H9 (cell line): ENCODE data around the gene MYO18B. TPM values are rescaled to one million over a fixed set of nuclear protein-coding genes. Genes with fewer than 3 reads are reported as not detected.

Experiments
- DNase-seq: peaks from one replicate; pipeline ENCODE4 v3.0.0-alpha.2; 2017
- H2AFZ ChIP-seq: one replicate; pipeline ENCODE4 v1.6.1; 2013; ENCODE audit warnings: mild to moderate bottlenecking, low read length, control low read depth, moderate library complexity
- H2AK5ac ChIP-seq: 2 replicates; pipeline ENCODE4 v1.6.1; 2013; ENCODE audit warnings: low read length, control low read depth, mixed read lengths; ENCODE audit not compliant: insufficient read length
- H2BK120ac ChIP-seq: one replicate; pipeline ENCODE4 v1.6.1; 2013; ENCODE audit warnings: low read depth, mild to moderate bottlenecking, low read length, control low read depth, inconsistent platforms; ENCODE audit not compliant: poor library complexity, severe bottlenecking
- H2BK12ac ChIP-seq: 2 replicates; pipeline ENCODE4 v1.6.1; 2013; ENCODE audit warnings: low read length, control low read depth, mixed read lengths, low read depth; ENCODE audit not compliant: insufficient read length
- H2BK15ac ChIP-seq: 2 replicates; pipeline ENCODE4 v1.6.1; 2013; ENCODE audit warnings: low read depth, low read length, control low read depth
- H2BK20ac ChIP-seq: one replicate; pipeline ENCODE4 v1.6.1; 2013; ENCODE audit warnings: low read depth, mild to moderate bottlenecking, low read length, control low read depth, inconsistent platforms; ENCODE audit not compliant: poor library complexity, severe bottlenecking
- H2BK5ac ChIP-seq: 2 replicates; pipeline ENCODE4 v1.6.1; 2013; ENCODE audit warnings: low read length, control low read depth, mixed read lengths; ENCODE audit not compliant: insufficient read length
- H3K14ac ChIP-seq: 2 replicates; pipeline ENCODE4 v1.6.1; 2013; ENCODE audit warnings: low read length, control low read depth; ENCODE audit not compliant: insufficient read depth
- H3K18ac ChIP-seq: 2 replicates; pipeline ENCODE4 v1.6.1; 2013; ENCODE audit warnings: low read depth, mild to moderate bottlenecking, mixed read lengths, low read length, control low read depth; ENCODE audit not compliant: insufficient read length
- H3K23ac ChIP-seq: 2 replicates; pipeline ENCODE4 v1.6.1; 2013; ENCODE audit warnings: low read length, control low read depth, mixed read lengths, low read depth; ENCODE audit not compliant: insufficient read length
- H3K23me2 ChIP-seq: 2 replicates; pipeline ENCODE4 v1.6.1; 2013; ENCODE audit warnings: low read depth, mild to moderate bottlenecking, mixed read lengths, low read length, control low read depth; ENCODE audit not compliant: insufficient read length, poor library complexity, severe bottlenecking
- H3K27ac ChIP-seq: 2 replicates; pipeline ENCODE4 v1.5.1; 2013; ENCODE audit warnings: low read length, control low read depth, mixed read lengths, low read depth; ENCODE audit not compliant: insufficient read length
- H3K27me3 ChIP-seq: 2 replicates; pipeline ENCODE4 v1.6.1; 2013; ENCODE audit warnings: low read length, control low read depth, inconsistent platforms; ENCODE audit not compliant: insufficient read depth
- H3K4ac ChIP-seq: 2 replicates; pipeline ENCODE4 v1.6.1; 2013; ENCODE audit warnings: low read depth, mild to moderate bottlenecking, control low read depth, inconsistent platforms, low read length, moderate library complexity
- H3K4me1 ChIP-seq: 2 replicates; pipeline ENCODE4 v1.6.1; 2013; ENCODE audit warnings: low read length, control low read depth, inconsistent platforms; ENCODE audit not compliant: insufficient read depth
- H3K4me2 ChIP-seq: 2 replicates; pipeline ENCODE4 v1.6.1; 2013; ENCODE audit warnings: low read length, control low read depth, mixed read lengths; ENCODE audit not compliant: insufficient read length, insufficient read depth
- H3K56ac ChIP-seq: 2 replicates; pipeline ENCODE4 v1.6.1; 2013; ENCODE audit warnings: low read depth, mild to moderate bottlenecking, mixed read lengths, low read length, control low read depth; ENCODE audit not compliant: insufficient read length
- H3K79me1 ChIP-seq: 2 replicates; pipeline ENCODE4 v1.6.1; 2013; ENCODE audit warnings: low read depth, mild to moderate bottlenecking, moderate library complexity, low read length, control low read depth, inconsistent platforms; ENCODE audit not compliant: insufficient read depth, poor library complexity, severe bottlenecking
- H3K79me2 ChIP-seq: 2 replicates; pipeline ENCODE4 v1.6.1; 2013; ENCODE audit warnings: low read length, control low read depth, inconsistent platforms; ENCODE audit not compliant: insufficient read depth
- H3K9ac ChIP-seq: 2 replicates; pipeline ENCODE4 v1.6.1; 2013; ENCODE audit warnings: low read length, control low read depth, mixed read lengths; ENCODE audit not compliant: insufficient read length; ENCODE audit errors: extremely low read depth
- H3K9me3 ChIP-seq: one replicate; pipeline ENCODE4 v1.6.1; 2013; ENCODE audit warnings: low read depth, low read length, inconsistent platforms; ENCODE audit not compliant: control insufficient read depth
- H3T11ph ChIP-seq: one replicate; pipeline ENCODE4 v1.6.1; 2013; ENCODE audit warnings: mild to moderate bottlenecking, low read length, control low read depth, inconsistent platforms
- H4K20me1 ChIP-seq: one replicate; pipeline ENCODE4 v1.6.1; 2013; ENCODE audit not compliant: control insufficient read depth, insufficient read length, insufficient read depth
- H4K5ac ChIP-seq: 2 replicates; pipeline ENCODE4 v1.6.1; 2013; ENCODE audit warnings: low read depth, mild to moderate bottlenecking, mixed read lengths, low read length, control low read depth; ENCODE audit not compliant: insufficient read length
- H4K8ac ChIP-seq: replicated peaks from 2 replicates; pipeline ENCODE4 v1.6.1; 2013; ENCODE audit warnings: low read length, control low read depth, mixed read lengths, low read depth; ENCODE audit not compliant: insufficient read length
- H4K91ac ChIP-seq: 2 replicates; pipeline ENCODE4 v1.6.1; 2013; ENCODE audit warnings: low read depth, mild to moderate bottlenecking, moderate library complexity, mixed read lengths, low read length, control low read depth; ENCODE audit not compliant: insufficient read length
- H3K27ac Mint-ChIP-seq, 3 experiments: 2 replicates in 2 of 3; 3 replicates in 1 of 3; pipeline ENCODE4 v1.8.0; 2020 to 2021; ENCODE audit warnings: mixed read lengths in 3 of 3, mild to moderate bottlenecking in 1 of 3, moderate library complexity in 1 of 3
- H3K27me3 Mint-ChIP-seq: 2 replicates; pipeline ENCODE4 v1.8.0; 2021; ENCODE audit warnings: low read depth, mild to moderate bottlenecking, moderate library complexity, mixed read lengths
- H3K36me3 Mint-ChIP-seq, 3 experiments: 2 replicates in 2 of 3; 3 replicates in 1 of 3; pipeline ENCODE4 v1.8.0; 2020 to 2021; ENCODE audit warnings: low read depth in 3 of 3, mixed read lengths in 3 of 3; ENCODE audit not compliant: insufficient read depth in 1 of 3
- H3K4me1 Mint-ChIP-seq, 2 experiments: 2 replicates each; pipeline ENCODE4 v1.8.0; 2020; ENCODE audit warnings: mixed read lengths in 2 of 2
- H3K4me3 Mint-ChIP-seq, 2 experiments: 2 replicates in 1 of 2; 3 replicates in 1 of 2; pipeline ENCODE4 v1.8.0; 2020 to 2021; ENCODE audit warnings: mild to moderate bottlenecking in 2 of 2, mixed read lengths in 2 of 2, moderate library complexity in 1 of 2
- H3K9me3 Mint-ChIP-seq, 2 experiments: 2 replicates in 1 of 2; 3 replicates in 1 of 2; pipeline ENCODE4 v1.8.0; 2020; ENCODE audit warnings: mild to moderate bottlenecking in 2 of 2, mixed read lengths in 2 of 2, moderate library complexity in 1 of 2
- whole genome bisulfite sequencing: extraction: QIAGEN DNeasy Blood & Tissue Kit; methylation state at CpG from one replicate; pipeline ENCODE4 v1.1.7; 2013; ENCODE audit warnings: missing lambda C conversion rate, low lambda C conversion rate, mixed read lengths; ENCODE audit not compliant: insufficient read length; ENCODE audit errors: extremely low coverage; 5-methylcytosine and 5-hydroxymethylcytosine counted together
- total RNA-seq: library from RNA; stranded (reverse); gene quantifications from 2 replicates; pipeline ENCODE4 v1.2.1, GENCODE V29; 2021
- TF ChIP-seq, protein P1 (sequence below): fragments of 200-600 bp; sonication (generic); conservative IDR thresholded peaks from 3 replicates; pipeline ENCODE4 v1.8.0; 2021; ENCODE audit warnings: antibody characterized with exemption, mild to moderate bottlenecking

Gene MYO18B
- total RNA-seq, 1 experiment from 2014 or later: 0.46 TPM

DNA sequence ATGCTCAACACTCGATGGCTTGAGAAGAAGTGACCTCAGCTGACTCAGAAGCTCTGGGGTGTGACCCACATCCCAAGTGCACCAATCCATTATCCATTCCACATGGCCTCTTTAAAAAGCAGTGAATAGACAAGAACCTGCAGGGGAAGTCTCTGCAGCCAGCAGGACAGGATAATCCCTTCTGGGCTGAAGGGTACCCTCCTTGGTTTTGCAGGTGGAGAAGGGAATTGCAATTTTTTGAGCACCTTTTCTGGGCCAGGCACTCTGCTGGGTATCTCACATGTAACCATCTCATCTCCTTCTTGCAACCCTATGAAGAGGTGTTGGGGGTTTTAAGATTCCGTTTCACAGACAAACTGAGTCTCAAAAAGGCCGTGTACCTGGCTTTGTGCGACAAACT is 76.6 kb downstream of the MYO18B start:
- Mint-ChIP-seq H3K27ac (no peak overlapping the region), H3K4me1 (peaks cover 0 to 4% of the 10 kb centered on the region in 2 experiments; a peak in 1 of 4 replicates), H3K27me3 (peaks cover 44% of the 10 kb centered on the region), H3K9me3 (peaks cover 21 to 23% of the 10 kb centered on the region in 2 experiments), H3K4me3 (no peak overlapping the region), H3K36me3 (peaks cover 4 to 11% (median 7%) of the 10 kb centered on the region in 3 experiments; a peak in 5 of 7 replicates)
- Histone ChIP-seq H3K18ac (no peak overlapping the region), H3K4ac (no peak overlapping the region), H4K91ac (no peak overlapping the region), H4K8ac (no peak overlapping the region), H2BK120ac (no peak overlapping the region), H3K27ac (no peak overlapping the region), H2BK20ac (no peak overlapping the region), H4K5ac (no peak overlapping the region), H3K56ac (no peak overlapping the region), H3K4me2 (no peak overlapping the region), H3K79me2 (no peaks in the 10 kb centered on the region), H3T11ph (no peak overlapping the region), H2BK15ac (no peak overlapping the region), H3K27me3 (no peaks in the 10 kb centered on the region), H3K14ac (no peak overlapping the region), H2BK12ac (no peak overlapping the region), H3K23me2 (no peaks in the 10 kb centered on the region), H3K9ac (no peak overlapping the region), H2BK5ac (no peak overlapping the region), H3K4me1 (no peaks in the 10 kb centered on the region), H4K20me1 (no peaks in the 10 kb centered on the region), H3K9me3 (peaks cover 6% of the 10 kb centered on the region), H2AK5ac (no peak overlapping the region), H2AFZ (no peak overlapping the region), H3K23ac (no peak overlapping the region), H3K79me1 (no peaks in the 10 kb centered on the region)
- no CpG with 5 or more reads among the region's 4 CpGs for WGBS
- DNase-seq: no peak
- TF ChIP-seq, protein P1, sequence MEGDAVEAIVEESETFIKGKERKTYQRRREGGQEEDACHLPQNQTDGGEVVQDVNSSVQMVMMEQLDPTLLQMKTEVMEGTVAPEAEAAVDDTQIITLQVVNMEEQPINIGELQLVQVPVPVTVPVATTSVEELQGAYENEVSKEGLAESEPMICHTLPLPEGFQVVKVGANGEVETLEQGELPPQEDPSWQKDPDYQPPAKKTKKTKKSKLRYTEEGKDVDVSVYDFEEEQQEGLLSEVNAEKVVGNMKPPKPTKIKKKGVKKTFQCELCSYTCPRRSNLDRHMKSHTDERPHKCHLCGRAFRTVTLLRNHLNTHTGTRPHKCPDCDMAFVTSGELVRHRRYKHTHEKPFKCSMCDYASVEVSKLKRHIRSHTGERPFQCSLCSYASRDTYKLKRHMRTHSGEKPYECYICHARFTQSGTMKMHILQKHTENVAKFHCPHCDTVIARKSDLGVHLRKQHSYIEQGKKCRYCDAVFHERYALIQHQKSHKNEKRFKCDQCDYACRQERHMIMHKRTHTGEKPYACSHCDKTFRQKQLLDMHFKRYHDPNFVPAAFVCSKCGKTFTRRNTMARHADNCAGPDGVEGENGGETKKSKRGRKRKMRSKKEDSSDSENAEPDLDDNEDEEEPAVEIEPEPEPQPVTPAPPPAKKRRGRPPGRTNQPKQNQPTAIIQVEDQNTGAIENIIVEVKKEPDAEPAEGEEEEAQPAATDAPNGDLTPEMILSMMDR: peak; percentile 36; the same call in 1 of the 3 replicates
